Suppressor macrophage treated with lipopolysaccharide for 1 hour (primary cell): ENCODE measurements around the gene RASAL2.
"Not testable (repeated sequence)": the region's sequence is repeated elsewhere in the genome, so short reads cannot be mapped to it uniquely, and the experiment has no call there.

Source experiments
- DNase-seq, 3 donors: peaks; one replicate each; pipeline ENCODE4 v3.0.0-alpha.2; 2020 to 2022

RASAL2 gene

DNA sequence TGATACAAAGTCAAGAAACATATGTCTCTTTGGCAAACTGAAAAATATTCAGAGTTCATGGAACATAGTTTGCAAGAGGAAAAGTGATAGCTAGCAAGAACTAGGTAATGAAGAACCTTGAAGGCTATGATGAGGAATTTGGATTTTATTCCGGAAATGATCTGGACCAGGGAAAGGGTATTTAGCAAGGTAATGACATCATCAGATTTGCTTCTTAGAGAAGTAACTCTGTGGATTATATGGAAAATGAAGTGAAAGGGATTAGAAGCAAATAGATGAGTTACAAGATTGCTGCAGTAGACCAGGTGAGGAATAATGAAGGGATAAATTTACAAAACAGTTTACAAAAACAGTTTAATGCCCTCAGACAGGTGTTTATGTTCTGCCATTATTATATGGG is 197.3 kb downstream of the RASAL2 start:
- DNase-seq, result no peak

DNA sequence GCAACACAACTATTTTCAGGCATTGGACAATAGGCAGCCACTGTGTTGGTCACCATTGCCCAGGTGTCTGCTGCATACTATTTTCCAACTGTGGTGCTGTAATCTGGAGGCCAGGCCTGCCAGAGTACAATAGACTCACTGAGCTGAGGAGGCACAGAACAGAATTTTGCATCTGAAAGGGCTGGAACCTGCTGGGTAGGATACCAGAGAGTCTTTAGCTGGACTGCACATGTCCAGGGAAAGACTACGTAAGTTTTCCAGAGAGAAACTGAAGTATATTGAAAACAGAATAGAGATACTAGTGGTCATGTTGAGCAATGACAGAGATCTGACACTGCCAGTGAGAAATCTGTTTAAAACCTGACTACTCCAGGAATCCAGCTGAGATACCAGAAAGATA is 200.8 kb downstream of the RASAL2 start:
- DNase-seq, result no peak

DNA sequence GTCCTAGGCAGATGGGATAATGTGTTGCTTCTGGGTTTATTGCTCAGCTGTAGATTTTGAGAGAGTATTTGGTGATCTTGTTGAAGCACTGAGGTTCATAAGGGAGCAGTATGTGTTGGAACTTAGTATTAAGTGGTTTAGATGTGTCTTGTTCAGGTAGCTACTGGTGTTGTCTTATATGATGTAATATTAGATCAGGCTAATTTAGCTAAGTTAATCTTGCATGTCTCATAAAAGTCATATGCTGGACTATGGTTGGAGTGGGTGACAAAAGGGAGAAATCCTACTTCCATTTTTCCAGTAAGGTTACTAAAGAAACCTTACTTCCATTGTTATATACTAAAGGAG is 206.4 kb downstream of the RASAL2 start:
- DNase-seq, result no peak

DNA sequence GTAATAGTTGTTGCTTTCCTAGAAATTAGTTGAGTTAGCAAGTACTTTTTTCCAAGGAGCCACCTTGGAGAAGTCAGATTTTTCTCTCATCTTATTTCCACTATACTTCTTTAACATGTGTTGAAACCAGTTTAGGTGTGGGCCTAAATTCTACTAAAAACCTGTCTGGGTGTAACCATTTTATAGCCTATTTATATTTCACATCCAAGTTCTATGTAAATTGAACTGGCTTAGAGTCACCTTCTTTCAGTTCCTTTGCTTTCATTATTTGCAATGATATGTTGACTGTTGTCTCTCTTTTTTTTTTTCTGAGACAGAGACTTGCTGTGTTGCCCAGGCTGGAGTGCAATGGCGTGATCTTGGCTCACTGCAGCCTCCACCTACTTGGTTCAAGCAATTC is 207.2 kb downstream of the RASAL2 start:
- no peak for DNase-seq

DNA sequence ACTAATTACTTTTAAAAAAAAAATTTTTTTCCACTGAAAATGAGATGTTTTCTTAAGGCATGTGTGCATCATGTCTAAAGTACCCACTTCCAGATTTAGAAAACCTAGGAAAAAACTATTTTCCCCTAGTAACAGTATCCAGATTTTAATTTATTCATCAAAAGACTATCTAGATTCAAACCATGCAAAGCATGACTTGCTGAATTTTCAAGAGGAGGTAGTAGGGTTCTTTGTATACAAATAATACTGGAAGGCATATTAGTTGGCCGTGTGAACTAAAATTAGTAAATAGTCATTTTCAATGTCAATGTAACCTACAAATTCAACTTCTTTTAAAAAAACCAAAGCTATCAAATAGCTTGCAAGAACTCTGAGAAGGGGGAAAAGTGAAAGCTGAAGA is 213.4 kb downstream of the RASAL2 start:
- DNase-seq, result no peak

DNA sequence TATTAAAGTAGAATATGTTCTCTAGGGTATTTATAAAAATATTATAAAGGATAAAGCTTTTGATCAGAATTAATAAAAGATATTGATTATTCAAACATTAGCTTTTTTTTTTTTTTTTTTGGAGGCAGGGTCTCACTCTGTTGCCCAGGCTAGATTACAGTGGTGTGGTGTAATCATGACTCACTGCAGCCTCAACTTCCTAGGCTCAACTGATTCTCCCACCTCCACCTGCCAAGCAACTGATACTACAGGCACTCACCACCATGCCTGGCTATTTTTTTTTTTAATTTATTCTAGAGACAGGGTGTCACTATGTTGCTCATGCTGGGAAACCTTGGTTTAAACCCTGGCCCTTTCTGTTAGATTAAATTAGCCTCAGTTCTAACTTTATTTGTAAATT is 214.5 kb downstream of the RASAL2 start:
- DNase-seq, result no peak

DNA sequence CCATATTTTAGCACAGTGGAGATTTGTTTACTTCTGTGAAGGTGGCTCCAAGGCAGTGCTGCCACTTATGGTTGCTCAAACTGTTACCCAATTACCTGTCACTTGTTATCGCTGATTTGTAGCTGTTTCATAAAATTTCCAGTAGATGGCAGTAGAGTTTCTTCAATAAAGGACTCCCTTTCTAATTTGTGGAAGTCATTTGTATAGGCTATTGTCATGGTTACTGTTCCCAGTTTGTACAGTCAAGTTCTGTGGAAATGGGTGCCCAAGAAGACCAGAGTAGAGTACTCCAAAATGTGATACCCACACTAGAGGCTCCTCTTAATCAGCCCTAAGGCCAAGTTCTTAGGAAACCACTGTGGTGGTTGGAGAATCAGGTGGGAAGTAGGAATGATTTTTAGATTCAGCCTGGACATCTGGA is 216.8 kb downstream of the RASAL2 start:
- DNase-seq, result peak; percentile 65 to 90 (median 89)

DNA sequence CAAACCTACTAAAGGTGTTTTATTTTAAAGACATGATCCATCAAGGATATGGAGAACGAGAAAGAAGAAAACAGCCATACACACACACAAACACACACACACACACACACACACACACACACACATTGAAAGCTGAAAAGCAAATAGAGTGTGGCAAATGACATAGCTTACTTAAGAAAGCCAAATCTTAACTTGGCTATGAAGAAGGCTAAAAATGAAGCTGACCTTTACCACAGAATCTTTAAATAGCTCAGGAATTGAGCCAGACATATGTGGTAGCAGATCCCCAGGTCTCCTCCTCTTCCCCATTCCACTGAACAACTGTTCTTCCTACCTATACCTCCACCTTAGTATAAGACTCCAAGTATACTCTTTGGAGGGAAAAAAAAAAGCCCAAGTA is 217.3 kb downstream of the RASAL2 start:
- DNase-seq, result no peak

DNA sequence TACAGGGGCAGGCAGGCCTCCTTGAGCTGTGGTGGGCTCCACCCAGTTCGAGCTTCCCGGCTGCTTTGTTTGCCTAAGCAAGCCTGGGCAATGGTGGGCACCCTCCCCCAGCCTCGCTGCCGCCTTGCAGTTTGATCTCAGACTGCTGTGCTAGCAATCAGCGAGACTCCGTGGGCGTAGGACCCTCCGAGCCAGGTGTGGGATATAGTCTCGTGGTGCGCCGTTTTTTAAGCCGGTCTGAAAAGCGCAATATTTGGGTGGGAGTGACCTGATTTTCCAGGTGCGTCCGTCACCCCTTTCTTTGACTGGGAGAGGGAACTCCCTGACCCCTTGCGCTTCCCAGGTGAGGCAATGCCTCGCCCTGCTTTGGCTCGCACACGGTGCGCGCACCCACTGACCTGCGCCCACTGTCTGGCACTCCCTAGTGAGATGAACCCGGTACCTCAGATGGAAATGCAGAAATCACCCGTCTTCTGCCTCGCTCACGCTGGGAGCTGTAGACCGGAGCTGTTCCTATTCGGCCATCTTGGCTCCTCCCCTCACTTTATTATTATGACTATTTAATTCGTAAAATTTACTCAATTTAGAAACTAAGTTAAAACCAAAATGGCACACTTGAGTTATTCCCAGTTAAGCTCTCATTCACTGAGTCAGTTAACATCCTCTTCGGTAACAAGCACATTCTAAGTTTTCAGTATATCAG is 226.5 kb downstream of the RASAL2 start:
- not testable (repeated sequence) for DNase-seq

DNA sequence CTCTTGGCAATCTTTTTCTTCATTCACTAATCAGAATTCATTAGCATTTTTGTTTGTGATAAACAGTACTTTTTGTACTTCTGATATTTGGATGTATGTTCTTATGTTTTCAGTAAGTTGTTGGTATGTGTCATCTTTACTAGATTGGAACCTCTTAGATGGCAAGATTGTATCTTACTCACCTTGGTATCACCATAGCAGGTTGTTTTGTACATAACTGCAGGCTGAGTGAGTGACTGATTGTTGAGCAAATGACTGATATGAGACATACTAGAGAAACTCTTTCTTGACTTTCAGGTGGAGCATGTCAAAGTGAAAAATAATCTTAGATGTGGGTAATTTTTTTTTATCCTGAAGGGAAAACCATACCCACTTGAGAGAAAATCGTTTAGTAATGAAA is 229.2 kb downstream of the RASAL2 start:
- no peak for DNase-seq

DNA sequence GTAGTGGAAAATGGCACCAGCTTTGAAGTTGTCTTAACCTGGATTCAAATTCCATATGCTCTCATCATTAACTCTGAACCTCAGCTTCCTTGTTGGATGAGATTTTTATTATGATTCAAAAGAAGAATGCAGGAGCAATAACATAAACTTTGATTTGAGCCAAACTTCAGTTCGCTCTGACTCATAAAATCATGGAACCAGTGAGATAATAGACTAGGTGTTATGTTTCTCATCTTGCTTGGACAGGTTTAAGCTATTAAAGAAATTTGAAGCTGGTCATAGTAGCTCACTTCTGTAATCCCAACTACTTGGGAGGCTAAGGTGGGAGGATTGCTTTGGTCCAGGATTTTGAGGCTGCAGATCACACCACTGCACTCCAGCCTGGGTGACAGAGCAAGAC is 230.1 kb downstream of the RASAL2 start:
- DNase-seq, result no peak

DNA sequence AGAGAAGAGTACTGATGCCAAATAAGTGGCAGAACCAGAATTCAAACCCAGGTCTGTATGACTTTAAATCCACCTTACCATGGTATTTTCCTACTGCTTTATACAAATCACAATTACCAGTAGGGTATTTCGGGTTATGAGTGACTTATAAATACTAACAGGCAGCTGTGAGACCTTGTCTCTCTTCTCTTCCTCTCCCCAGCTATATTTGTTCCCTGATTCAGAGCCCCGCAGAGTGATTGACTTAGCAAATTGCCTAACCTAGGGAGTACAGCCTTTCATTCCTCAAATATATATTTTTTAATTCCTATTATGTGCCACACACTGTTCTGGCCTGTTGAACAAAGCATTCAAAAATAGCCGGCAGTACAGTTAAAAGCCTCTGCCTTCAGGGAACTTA is 234.8 kb downstream of the RASAL2 start:
- DNase-seq, result no peak

DNA sequence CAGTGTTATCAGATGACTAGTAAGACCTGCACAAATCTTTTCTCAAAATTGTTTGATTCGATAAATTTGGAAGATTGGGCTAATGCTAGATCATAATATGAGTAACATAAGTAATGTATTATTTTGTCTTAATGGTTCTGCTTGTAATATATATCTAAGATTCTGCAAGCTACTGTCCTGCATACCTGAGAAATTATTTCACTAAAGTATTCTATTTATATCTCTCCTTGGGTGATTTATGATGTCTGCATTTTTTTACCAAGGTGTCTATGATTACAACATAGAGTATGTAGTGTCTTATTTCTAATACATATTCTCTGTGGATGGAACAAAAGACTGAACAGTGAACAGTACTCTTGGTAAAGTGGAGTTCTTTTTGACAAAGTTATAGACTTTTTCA is 236.2 kb downstream of the RASAL2 start:
- no peak for DNase-seq

DNA sequence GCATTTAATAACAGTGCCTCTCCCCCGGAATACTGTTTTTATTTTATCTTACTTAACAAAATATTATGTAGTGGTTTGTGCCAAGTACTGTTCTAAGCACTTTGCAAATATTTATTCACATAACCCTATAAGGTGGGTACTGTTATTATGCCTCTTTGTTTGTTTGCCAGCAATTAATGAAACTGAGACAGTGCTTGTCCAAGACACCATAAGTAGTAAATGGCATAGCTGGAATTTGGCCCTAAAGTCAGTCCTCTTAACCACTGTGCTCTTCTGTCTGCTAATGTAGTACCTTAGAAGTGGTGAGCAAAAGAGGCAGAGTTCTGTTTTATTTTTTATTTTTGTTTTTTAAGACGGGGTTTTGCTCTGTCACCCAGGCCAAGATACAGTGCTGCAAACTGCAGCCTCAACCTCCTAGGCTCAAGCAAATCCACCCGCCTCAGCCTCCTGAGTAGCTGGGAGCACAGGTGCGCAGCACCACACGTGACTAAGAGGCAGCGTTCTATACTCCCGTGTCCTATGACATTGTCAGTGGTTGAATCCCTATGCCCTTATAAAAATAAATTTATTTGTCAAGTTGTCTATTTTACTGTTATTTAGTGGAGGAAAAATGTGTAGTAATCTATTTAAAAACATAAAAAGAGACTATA is 237.1 kb downstream of the RASAL2 start:
- no peak for DNase-seq

DNA sequence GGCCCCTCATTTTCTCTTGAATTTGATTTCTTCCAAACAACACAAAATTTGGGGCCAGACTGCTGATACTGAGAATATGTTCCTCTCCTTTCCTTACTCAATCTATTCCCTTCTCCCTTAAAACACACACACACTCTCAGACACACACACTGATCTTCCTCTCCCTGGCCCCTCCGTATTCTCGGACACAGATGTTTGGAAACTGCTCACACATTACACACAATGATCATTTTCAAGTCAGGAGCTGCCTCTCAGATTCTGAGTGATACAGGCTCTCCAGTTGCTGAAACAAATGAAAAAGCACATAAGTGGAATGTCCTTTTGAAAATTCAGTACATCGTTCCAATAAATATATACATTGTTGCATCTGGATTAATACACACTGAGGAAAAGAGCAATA is 241.5 kb downstream of the RASAL2 start:
- DNase-seq, result no peak

DNA sequence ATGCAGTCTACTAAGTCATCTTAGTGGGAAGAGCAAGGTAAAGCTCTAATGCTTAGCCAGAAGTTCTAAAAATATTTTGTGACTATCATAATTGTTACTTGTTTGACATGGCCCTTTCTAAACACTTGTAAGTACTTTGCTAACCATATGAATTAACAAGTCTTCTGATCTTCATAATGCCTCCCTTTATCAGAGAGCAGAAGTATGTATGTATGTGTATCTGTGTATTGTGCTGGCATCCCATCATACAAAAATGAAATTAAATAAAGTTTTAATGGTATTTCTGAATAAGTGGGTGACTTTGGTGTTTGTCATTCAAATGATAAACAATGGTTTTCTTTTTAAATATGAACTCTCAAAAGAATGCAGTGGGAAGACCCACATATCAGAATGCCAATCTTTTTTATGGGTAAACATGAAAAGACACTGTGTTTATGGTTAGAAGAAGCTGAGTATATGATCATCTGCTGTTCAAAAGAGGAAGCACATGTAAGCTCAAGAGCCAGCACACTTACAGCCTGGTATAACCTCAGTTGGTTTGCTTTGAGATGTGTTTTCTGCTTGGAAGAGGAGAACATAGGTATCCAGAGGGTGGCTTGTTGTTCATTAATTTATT is 243.3 kb downstream of the RASAL2 start:
- peak; percentile 22 to 33 (median 28) for DNase-seq

DNA sequence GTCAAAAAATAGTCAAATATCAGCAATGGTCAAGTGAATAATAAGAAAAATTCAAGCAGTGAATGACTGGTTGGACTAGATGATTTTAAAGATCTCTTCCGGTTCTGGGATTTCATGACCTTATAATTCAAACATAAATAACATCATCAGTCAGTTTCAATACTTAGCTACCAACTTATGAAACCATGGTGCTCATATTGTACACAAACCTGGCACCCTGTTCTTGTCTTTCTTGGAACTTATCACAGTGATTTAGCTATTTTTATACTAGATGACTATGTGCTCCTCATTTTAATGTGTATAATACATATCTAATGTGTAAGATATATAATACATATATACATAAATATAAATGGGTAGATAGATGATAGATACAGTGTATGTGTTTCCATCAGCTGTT is 245.9 kb downstream of the RASAL2 start:
- no peak for DNase-seq

DNA sequence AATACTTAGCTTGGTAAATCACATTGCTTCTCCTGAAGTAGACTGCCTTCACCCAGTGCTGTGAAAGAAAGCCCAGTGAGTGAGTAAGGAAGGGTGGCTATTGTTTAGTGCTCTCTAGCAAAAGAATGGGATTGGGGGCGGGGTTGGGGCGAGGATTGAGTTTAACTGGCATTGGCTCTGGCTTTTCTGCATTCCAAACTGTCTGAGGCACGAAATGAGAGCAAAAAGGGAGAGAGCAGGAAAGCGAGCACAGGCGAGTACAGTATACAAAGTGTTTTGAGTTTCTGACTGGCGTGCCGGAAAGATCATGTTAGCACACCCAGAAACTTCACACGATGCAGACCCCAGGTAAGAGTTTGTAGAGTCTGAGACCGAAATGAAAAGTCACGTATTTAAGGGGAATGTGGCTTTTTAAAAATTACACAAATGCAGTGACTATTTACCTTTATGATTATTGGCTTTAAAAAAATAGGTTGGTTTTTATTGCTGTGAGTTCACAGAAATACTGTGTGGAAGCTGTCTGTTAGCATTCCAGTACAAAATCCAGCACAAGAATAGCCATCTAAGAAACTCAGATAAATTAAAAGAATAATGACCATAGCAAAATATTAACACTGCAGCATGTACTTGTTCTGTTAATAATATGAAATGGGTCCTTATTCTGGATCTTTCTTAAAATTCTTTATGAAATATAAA is 247.5 kb downstream of the RASAL2 start:
- DNase-seq, result no peak

DNA sequence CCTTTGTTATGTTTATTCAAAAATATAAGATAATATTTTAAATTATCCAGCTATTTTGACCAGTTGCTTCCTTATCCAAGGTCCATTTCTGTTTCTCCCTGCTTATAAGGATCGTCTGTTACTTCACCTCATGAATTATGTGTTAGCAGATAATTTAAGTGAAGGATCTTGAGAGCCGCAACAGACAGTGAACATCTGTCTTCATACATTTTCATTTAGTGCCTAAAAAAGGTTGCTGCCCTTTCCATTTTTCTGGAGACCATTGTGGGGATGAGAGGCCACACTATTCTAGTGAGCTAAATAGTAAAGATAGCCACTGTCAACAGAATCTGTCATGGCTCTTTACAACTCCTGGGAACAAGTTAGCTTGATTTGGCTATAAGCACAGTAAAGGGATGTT is 248.8 kb downstream of the RASAL2 start:
- DNase-seq, result no peak

DNA sequence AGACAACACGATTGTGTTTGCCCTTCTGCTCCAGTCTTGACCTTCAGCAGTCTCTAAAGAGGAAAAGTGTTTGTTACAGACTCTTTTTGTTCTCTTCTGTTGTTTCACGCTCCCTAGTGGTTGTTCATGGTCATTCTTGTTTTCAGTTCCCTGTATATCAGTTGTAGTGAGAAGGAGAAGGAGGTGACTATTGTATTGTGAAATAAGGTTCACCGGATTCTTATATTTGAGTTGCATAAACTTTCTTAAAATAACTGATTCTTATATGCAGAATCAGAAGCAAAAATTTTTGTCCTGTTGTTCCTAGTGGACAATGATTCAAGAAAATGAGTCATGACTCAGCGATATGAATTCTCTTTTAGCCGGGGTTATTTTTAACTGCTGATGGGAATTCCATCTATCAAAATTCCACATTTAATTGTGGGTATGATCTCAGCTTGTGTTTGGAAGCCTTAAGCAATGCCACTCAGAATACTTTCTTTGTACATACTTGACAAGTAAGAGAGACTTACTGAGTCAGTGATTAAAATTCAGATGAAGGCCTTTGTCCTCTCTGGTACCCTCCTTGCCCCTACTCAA is 250.7 kb downstream of the RASAL2 start:
- peak; percentile 79 to 98 (median 93) for DNase-seq

DNA sequence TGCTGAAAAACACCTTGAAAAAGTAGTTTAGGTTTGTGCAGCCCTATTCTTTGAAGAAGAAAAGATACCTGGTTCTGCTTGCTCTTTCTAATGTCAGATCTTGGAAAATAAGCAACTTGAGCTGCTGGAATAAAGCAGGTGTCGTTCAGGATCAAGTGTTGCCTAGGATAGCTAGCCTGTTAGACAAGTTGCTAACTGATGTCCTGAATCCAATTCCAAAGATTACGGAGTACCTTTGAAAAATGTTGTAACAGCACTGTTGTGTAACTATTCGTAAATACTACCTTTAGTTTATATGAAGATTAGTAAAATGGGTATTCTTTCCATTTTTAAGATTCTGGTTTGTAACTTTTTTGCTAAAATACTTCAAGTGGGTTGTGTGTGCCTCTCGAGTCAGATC is 251.3 kb downstream of the RASAL2 start:
- DNase-seq, result no peak

DNA sequence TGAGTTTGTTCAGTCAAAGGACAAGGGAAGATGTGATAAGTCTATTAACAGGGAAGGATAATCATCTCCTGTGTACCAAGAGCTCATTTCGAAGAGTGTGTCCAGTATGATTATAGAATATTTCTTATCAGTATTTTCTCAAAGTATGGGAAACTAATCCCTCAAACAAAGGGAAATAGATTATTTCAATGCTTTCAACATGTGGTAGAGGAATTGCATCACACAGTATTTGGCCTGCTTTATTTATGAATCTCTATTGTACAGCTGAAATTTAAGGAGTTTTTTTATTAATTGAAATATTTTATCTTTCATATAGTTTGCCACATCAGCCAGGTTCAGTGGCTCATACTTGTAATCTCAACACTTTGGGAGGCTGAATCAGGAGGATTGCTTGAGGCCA is 251.9 kb downstream of the RASAL2 start:
- DNase-seq, result peak in 1 of 3 donors; percentile 20

DNA sequence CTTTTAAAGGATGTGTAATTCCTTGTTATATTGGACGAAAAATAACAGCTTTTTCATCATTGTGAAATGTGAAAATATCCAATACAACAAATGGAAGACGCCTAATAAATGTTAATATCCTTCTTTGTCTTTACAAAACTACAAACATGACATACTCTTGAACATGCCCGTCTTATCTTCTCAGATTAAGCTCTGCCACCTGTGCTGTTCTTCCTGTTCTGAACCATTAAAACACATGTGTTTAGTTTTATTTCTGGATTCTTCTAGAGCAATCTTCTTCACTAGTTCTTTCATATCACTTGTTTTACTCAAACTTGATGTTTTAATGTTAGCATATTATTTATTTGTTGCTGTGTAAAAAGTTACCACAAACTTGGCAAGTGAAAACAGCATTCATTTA is 255.9 kb downstream of the RASAL2 start:
- no peak for DNase-seq

DNA sequence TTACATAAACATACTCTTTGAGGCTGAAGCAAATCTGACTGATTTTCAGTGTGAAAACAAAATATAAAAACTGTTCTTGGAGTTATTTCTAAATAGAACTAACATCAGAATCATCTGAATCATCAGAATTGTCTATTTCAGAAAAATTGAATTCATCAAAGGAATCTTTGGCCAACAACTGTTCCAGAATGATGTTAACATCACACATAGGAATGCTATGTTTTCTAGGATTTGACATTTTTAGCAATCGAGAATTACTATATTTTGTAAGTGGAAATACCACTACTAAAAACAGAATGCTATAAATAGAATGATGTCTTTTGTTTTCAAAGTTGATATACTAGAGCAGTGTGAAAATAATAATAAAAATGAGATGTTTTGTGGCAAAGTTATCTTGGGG is 258.0 kb downstream of the RASAL2 start:
- DNase-seq, result not testable (repeated sequence)
